D721Med (cell line): ENCODE results near the gene FBXO24.

ENCODE experiments used
- DNase-seq: peaks from one replicate; pipeline ENCODE4 v3.0.0; 2011; ENCODE audit warnings: low spot score; ENCODE audit not compliant: insufficient read length
- FAIRE-seq: peaks from 2 replicates; lab custom pipeline; 2011; peaks lifted over from hg19 to GRCh38; lab: Jason Lieb, UNC
- CTCF ChIP-seq: IDR thresholded peaks from 2 replicates; pipeline ENCODE4 v1.5.1; 2012; ENCODE audit warnings: mild to moderate bottlenecking, control low read depth; ENCODE audit not compliant: insufficient read depth; ENCODE audit errors: missing control alignments

FBXO24 gene

GRCh38 chr7:100583132-100584053, 2.7 kb upstream of the FBXO24 start:
- TF ChIP-seq CTCF = no peak
- FAIRE-seq = no peak
- no peak for DNase-seq

GRCh38 chr7:100584054-100584682, 2.0 kb upstream of the FBXO24 start:
- no peak for DNase-seq
- no peak for FAIRE-seq
- no peak for TF ChIP-seq CTCF

GRCh38 chr7:100584683-100585510, 1.2 kb upstream of the FBXO24 start:
- DNase-seq (peak; percentile 75), FAIRE-seq (no peak)
- no peak for TF ChIP-seq CTCF

- FAIRE-seq (no peak), DNase-seq (peak; percentile 97)
- TF ChIP-seq CTCF = no peak
Observed at GRCh38 chr7:100585511-100586265, 440 bp upstream of the FBXO24 start, which contains the start of gene LRCH4. Gene LRCH4, minus strand, starts transcription at chr7:100586129. Its CDS starts 29 bp downstream, at chr7:100586100.

- FAIRE-seq (no peak), DNase-seq (no peak)
- TF ChIP-seq CTCF = peak; percentile 26
Observed at GRCh38 chr7:100588438-100588837, 2.3 kb downstream of the FBXO24 start.

- no peak for FAIRE-seq
- DNase-seq = no peak
- no peak for TF ChIP-seq CTCF
Observed at GRCh38 chr7:100589341-100589947, 3.3 kb downstream of the FBXO24 start.
